Measurements from ENCODE around the gene MPHOSPH9. TPM values are rescaled to one million over a fixed set of nuclear protein-coding genes. Genes with fewer than 3 reads are reported as not detected.
A peak's percentile ranks its signal among the peaks of the same experiment; 100 is the strongest.

The MPHOSPH9 gene
- total RNA-seq, 1 experiment from 2014 or later, result 52.7 TPM

DNA sequence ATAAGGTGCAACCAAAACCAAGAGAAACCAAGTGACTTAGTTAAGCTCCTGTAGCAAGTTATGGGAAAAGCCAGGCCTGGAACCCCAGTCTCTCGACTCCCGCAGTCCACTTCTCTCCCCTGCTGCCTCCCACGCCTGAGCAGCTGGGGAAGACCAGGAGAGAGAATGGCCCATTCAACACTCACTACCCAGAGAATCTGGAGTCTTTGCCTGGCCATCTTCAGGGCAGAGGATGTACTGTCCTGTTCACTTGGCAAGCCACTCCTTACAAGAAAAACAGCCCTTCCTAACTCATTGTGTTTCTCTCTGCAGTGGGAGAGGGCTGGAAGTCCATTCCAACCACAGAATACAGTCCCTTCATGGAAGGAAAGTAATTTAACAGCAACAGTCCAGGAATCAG lies 83.9 kb downstream of the MPHOSPH9 start:
- no peak for DNase-seq (ENCODE audit: low read depth)

DNA sequence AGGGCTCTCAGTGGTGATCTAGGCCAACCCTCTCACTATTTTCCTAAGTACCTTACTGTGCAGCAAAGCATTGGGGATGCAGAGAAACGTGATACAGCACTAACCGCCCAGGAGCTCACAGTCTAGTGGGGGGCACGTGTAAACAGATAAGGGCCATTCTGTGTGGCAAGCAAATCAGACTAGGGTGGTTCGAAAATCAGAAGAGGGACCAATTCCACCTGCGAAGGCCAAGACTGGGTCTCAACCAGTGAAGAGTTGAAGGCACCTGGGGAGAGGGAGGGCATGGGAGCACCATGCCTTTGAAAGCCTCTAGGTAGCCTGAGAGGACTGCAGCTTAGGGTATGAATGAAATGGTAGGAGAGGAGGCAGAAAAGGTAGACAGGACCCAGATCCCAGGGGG lies 84.3 kb downstream of the MPHOSPH9 start:
- DNase-seq (ENCODE audit: low read depth), result no peak

DNA sequence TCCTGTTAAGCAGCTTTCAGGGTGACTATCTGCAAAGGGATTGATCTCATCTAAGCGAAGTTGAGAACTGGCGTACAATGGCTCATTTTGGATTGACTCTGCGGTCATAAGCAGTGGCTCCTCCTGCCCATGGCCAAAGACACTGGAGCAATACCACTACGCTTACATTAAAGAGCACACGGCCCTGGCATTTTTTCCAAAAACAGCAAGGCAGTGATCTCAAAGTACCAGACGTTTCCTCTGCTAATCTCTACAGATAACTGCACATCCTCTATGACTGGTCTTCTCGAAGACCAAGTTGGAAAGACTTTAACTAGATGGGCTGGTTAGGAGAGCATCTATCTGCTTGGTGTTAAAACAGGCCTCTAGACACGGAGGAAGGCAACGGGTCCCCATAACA lies 84.7 kb downstream of the MPHOSPH9 start:
- DNase-seq (ENCODE audit: low read depth), result no peak

DNA sequence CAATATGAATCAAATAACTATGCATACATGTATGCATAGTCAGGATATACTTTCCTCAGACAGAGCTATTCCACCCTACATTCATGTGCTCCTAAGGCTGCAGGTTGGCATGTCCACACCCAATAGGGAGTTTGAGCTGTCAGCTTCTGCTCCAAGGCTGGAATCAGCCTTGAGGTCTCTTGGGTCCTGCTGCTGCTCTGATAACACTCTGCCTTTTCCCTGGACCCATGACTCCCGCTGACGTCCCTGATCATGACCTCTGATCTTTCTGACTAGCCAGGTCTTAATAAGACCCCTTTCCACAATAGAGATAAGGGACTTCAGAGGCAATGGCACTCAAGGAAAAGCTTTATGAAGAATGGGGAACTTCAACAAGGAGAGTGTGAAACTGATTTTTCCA lies 87.7 kb downstream of the MPHOSPH9 start:
- no peak for DNase-seq (ENCODE audit: low read depth)

DNA sequence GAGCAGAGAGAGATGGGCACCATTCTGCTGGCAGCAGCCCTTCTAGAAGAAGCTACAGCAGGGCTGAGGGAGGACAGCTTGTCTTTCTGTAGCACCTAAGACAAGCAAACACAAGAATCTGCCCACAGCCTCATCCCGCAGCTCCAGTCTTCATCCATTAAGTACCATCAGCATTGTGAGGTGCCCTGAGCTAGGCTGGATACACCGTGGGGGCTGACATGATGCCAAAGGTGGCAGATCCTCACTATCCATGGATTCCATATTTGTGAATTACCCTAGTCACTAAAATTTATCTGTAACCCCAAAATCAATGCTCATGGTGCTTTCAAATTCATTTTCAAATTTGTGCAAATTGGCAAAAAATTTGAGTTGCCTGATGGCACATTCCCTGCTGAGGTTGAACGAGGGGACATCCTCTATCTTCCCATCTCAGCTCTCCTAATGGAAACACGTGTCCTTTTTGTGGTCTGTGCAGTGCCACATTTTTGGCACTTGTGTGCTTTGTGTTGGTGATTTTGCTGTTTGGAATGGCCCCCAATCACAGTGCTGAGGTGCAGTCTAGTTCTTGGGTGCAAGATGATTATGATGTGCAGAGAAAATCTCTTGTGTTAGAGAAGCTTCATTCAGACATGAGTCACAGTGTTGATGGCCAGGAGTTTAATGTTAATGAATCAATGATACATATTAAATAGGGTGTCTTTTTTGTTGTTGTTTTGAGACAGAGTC lies 89.0 kb downstream of the MPHOSPH9 start:
- peak; percentile 83 for DNase-seq (ENCODE audit: low read depth)

DNA sequence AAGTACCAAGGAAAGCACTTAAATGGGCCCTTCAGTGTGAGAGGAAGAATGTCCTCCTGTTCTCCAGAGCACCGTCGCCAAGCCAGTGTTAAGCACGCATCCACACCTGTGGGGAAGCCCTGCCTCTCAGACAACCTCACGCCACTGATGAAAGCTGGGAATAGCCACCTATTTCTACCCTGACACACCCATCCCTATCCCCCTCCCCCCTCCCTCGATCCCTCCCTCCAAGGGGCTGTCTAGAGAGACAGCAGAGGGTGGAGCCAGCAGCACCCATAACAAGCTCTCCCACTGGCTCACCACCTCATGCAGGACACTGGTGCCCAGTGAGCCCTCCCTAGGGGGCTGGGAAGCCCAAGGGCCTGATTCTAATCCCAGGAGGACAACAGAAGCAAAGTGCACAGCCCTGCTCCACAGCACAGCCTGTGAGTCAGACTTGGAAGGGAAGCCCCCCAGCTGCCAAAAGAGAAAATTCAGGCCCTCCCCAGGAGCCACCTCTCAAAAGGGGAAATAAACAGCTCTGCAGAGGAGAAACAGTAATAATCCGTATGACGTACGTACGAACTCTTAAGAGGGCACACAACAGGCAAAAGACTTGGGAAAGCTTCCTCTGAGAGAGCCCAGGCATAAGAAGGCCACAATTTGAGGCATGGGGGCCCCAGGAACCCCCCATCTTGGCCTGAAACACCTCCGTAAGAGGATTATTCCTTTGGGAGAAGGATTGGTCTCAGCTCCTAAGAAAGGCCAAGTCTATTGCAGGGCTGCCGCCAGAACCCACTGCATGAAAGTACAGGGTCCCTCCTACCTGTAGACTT lies 89.8 kb downstream of the MPHOSPH9 start:
- peak; percentile 50 for DNase-seq (ENCODE audit: low read depth)

DNA sequence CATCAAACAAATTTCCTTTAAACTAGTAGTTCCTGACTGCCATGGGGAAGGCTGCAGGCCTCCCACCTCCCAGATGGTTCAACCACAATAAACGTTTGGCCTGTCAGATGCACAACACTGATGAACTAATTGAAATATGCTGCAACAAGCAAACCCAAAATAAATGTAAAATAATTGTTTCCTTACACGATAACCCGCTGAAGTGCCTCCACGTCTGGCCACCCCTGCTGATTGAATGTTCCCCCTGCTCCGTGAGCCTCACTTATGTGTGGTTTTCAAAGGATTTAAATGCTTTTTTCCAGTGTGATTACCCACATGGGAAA lies 90.5 kb downstream of the MPHOSPH9 start:
- DNase-seq (ENCODE audit: low read depth), result no peak

DNA sequence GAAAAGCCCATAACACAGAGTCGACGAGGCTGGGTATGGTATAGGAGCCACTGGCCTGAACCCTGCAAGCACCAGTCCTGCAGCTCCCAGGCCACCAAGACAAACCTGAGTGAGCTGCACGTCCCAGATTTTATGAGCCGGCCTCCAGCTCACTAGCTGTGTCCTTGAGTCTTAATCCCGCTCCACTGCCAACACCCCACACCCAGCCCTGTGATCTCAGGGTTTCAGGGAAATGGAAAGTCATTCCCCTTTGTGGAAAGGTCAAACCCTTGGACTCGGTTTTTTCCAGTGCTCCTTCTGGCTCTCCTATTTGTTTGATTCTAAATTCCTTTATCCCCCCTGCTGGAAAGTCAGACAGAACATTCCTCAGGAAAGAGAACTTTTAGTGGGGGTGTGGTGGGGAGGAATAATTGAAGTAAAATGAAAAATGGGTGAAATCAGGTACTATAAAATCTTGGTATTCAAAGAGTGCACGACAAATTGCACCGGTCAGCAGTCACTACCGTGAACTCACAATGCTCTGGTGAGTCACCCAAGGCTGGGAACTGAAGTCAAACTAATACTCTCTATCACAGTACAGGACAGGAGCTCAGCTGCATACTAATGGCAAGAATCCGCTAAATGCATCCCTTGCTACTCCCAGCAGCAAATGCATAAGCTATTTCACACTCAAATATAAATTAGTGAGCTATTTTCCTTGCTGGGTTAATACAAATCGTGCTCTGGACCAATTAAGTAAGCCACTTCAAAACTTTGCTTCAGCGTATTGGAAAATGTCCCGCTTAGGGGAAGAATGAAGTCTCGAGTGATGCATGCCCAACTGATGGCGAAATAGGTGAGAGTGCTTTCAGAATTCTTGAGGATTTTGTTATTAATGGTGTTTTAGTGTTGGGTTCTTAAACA lies 91.1 kb downstream of the MPHOSPH9 start:
- peak; percentile 94 for DNase-seq (ENCODE audit: low read depth)

DNA sequence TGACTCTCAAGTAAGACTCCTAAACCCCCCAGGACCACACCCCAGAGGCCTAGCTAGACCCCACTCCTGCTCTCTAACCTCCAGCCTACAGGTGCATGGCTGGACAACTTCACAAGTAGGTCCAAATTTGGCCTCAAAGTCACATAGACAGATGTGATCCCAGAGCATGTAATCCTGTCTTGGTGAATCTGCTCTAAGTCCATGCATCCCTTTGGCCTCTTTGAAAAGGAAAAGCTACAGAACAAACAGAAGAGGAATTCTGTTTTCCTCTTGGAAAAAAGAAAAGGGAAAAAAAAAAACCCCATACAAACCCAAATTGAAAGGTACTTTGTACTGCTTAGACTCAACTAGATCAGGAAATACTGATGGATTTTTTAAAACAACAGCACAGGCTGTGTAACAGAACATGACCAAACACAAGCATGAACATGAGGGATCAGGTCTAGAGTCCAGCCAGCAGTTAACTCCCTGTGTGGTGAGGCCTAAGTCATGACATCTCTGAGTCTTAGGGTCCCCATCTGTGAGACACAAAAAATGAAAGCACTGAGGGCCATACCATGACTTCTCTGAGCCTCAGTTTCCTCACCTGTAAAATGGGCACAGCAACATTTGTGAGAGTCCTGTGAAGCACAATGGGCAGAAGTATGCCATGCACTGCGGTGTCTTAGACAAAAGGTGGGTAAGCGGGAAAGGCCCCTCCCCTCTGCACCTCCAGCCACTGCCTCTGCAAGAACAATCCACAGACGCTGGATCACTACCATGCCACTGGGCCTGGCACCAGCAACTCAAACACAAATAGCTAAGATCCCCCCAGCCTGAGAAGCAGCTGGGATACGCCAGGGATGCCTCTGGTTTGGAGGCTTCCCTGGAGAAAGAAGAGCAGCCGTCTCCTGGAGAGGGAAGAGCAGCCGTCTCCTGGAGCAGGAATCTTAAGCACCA lies 92.0 kb downstream of the MPHOSPH9 start:
- no peak for DNase-seq (ENCODE audit: low read depth)

DNA sequence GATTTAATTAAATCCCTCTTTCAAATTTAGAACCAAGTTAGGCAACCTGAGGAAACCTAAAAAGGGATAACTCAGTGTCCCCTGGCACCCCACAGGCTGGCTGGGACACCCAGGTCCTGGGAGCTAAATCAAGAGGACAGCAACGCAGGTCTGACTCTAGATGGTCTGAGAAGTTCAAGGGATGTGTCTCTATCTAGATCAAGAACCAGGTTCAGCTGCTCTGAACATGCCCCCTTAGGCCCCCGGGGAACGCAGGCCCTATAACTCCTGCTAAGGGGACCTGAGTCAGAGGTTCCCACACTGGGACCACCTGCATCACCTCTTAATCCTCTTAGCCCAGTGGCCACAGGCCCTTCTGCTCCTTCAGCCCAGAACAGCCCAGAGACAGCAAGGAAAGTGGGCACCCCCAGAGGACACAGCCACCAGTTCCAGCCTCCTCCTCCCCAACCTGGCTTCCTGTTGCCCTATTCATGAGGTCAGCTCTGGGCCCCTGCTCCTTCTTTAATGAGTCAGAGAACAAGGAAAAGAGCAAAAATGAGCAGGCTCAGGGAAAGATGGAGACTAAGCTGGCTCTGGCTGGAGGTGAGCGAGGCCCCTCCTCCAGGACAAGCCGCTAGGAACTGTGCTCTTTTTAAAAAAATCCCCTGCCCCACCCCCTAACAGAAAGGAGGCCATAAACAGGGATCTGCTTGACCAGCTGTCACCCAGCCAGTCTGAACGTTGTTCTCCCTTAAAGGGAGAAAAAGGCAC lies 92.8 kb downstream of the MPHOSPH9 start:
- DNase-seq (ENCODE audit: low read depth), result peak; percentile 84

DNA sequence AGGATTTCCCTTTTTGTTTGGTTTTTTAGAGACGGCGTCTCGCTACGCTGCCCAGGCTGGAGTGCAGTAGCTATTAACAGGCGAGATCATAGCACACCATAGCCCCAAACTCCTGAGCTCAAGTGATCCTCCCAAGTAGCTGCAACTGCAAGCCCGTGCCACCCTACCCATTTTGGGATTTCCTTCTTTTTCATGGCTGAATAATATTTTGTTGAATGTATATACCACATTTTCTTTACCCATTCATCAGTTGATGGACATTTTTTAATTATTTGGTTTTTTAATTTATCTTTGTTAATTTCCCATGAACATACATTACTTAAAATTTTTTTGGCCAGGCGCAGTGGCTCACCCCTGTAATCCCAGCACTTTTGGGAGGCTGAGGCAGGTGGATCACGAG lies 97.3 kb downstream of the MPHOSPH9 start:
- no peak for DNase-seq (ENCODE audit: low read depth)

DNA sequence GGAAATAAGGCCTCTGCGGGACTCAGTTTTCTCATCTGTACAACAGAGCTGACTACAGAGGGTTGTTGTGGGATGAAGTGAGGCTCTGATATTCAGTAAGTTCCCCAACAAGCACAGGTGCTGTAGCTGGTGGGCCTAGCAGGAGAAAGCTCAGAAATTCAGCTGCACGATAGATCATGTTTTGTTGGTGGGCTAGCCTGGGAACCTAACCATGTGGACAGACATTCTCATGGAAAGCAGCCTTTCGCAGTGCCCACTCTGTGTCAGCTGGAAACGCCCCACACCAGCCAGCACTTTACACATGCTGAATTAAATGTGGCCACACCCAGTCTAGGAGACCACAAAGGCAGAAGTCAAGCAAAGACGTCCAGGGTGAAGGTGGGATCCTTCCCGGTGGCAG lies 98.1 kb downstream of the MPHOSPH9 start:
- no peak for DNase-seq (ENCODE audit: low read depth)

DNA sequence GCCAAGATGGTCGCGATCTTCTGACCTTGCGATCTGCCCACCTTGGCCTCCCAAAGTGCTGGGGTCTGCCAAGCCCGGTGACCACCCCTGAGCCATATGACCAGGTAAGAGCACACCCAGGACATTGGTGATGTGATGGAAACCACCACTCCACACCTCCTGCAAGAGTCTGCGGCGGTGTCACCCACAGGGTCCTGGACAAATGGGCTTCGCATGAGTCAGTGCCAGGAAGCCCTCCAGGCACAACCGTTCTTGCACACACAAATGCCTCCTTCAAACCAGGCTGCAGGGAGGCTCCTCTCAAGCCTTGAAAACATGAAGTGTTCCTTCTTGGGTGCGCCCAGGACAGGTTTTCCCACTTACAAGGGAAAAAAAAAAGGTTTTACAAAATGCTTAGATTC lies 98.7 kb downstream of the MPHOSPH9 start:
- DNase-seq (ENCODE audit: low read depth), result peak; percentile 63

DNA sequence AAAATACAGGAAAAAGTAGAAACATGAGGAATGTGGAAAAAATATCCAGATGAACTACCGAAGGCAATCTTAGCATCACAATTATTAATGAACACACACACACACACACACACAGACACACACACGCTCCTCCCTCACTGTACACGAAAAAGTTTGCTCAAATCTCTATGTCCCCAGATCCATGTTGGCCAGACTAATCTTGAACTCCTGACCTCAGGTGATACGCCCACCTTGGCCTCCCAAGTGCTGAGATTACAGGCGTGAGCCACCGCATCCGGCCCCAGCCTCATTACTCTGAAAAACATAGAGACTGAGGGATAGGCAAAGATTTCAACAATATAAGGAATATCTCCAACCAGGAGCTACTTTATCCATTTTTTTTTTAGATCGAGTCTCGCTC lies 99.2 kb downstream of the MPHOSPH9 start:
- no peak for DNase-seq (ENCODE audit: low read depth)

DNA sequence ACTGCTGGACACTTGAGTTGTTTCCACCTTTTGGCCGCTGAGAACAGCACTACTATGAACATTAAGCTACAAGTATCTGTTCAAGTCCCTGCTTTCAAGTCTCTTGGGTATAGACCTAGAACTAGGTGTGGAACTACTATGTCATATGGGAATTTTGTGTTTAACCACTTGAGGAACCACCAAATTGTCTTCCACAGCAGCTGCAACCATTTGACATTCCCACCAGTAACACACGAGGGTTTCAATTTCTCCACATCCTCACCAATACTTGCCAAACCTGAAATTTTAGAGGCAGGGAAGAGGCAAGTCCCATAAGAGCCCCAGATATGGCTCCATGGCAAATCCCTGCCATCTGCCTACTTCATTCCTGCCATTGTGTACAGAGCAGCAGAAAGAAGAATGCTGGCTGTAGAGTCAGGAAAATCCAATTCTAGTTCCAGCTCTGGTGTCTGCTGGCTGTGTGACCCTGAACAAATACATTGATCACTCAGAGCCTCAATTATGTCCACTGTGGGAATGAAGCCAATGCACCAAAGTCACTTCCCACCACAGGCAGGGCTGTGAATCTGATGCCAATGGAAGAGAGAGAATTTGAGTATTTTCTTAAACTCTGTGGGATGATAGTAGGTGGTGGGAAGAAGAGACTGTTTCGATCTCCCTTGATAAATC lies 99.9 kb downstream of the MPHOSPH9 start:
- no peak for DNase-seq (ENCODE audit: low read depth)

DNA sequence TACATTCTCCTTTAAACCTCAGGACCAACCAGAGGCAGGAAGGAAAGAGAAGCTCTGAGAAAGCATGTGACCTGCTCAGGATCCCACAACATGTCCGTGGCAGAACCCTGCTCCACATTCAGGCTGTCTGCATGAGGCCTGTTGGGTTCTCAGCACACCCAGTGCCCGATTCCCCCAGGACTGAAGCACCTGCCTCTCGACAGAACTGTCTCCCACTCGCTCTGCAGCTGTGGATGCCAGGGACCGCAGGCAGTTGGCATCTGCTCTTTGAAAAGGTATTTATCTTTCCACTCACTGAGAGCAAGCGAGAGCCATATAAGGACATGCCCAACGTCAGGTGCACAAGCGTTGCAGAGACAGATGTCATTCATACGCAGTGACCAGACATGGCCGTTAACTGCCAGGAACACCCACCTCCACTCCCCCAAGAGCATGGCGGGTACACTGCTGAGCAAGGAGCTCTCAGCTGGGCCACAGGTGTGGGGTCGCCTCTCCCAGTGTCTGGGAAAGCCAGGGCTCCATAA lies 101.0 kb downstream of the MPHOSPH9 start:
- DNase-seq (ENCODE audit: low read depth), result no peak

DNA sequence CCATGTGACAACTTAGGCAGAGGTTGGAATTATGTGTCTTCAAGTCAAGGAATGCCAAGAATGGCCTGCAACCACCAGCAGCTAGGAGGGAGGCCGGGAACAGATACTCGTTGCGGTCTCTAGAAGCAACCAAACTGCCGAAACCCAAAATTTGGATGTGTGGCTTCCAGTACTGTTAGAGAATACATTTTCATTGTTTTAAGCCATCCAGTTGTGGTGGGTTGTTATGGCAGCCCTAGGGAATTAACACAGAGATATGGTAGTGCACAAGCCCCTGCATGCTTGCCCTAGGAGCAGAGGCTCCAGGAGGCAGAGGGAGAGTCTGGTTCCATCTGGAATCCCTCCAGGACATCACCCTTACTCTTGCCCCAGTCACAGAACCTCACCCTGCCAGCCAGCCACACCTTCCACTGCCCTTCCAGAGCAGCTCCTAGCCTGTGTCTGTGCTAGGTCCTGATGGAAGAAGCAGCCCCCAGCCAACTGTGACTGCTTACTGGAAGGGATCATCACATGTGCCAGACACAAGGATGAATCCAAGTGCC lies 101.6 kb downstream of the MPHOSPH9 start:
- DNase-seq (ENCODE audit: low read depth), result peak; percentile 38

DNA sequence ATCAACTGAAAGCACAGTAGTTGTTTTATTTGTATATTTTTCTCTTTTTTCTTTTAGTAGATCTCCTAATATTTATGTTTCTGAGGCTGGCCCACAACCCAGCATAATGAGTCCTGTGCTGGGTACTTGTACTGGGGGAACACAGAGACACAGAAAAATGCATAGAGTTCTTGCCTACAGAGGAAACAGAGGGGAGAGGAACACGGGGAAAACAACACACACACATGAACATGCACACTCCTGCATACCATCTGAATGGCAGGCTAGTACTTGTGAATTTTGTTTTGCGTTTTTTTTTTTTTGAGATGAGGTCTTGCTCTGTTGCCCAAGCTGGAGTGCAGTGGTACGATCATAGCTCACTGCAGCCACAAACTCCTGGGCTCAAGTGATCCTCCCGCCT lies 103.3 kb downstream of the MPHOSPH9 start:
- no peak for DNase-seq (ENCODE audit: low read depth)

DNA sequence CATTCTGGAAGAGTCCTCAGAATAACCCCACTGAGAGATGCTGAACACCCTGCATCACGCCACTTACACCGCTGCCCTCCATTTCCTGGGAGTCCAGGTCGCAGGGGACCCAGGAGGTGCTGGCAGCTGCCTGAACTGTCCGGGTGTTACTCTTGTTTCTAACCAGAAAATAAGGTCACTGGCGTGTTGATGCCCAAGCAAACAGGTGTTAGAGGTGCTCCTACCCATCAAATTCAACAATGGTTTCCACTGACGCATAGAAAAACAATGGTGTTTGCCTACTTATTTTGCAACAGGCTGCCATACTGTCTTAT lies 105.8 kb downstream of the MPHOSPH9 start:
- DNase-seq (ENCODE audit: low read depth), result no peak
